ENCODE results near the gene ATP11A.

DNA sequence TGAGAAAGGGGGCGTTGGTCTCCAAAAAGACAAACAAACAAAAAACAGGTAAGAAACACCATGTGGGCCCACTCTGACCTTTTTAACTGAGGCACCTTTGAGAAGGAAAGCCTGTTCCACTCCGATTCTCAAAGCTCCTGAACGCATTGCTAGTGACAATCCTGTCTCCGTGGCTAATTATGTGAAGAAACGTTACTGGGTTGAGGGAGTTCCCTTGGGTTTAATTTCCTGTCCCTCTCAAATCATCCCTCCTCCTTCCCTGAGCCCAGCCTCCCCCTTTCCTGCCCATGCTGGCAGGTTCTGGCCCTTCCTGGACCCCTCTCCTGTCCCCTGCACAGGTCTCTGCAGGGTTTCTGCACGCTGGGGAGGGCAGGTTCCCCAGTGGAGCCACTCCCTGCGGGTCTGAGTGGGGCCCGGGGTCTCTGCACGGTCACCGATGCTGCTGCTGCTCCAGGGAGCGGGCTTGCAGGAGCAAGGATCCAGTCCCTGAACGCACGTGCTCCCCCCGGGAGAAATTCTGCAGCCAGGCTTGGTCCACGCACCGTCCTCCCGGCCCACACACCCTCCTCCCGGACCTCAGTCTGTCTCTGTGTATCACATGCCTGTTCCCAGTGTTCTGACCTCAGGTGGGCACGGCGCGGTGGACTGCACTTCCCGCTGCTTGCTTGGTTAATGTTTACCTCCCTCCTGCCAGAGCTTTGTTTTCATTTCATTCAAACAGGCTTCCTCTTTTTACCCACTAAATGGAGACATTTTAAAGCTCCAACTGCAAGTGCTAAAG is 202.8 kb downstream of the ATP11A start:
- TF ChIP-seq CTCF (conservative IDR thresholded peaks at IDR 0.05; ENCODE audit: low read depth in 2 of 2) (no peak), POLR2AphosphoS5 (IDR thresholded peaks at IDR 0.05; ENCODE audit: low read depth) (no peak), STAT1 (IDR thresholded peaks at IDR 0.05; ENCODE audit: unreplicated experiment) (no peak), EZH2 (IDR thresholded peaks at IDR 0.05; ENCODE audit: low read depth, unreplicated experiment) (no peak), CREB1 (CRISPR knock-in tag; IDR thresholded peaks at IDR 0.05; ENCODE audit: low read depth) (no peak), JUNB (IDR thresholded peaks at IDR 0.05; ENCODE audit: unreplicated experiment) (no peak), REST (IDR thresholded peaks at IDR 0.05; ENCODE audit: unreplicated experiment) (no peak), EZH2phosphoT487 (IDR thresholded peaks at IDR 0.05; ENCODE audit: unreplicated experiment) (no peak), NANOG (IDR thresholded peaks at IDR 0.05; ENCODE audit: borderline replicate concordance) (no peak)
- TF ChIP-seq, protein P1, sequence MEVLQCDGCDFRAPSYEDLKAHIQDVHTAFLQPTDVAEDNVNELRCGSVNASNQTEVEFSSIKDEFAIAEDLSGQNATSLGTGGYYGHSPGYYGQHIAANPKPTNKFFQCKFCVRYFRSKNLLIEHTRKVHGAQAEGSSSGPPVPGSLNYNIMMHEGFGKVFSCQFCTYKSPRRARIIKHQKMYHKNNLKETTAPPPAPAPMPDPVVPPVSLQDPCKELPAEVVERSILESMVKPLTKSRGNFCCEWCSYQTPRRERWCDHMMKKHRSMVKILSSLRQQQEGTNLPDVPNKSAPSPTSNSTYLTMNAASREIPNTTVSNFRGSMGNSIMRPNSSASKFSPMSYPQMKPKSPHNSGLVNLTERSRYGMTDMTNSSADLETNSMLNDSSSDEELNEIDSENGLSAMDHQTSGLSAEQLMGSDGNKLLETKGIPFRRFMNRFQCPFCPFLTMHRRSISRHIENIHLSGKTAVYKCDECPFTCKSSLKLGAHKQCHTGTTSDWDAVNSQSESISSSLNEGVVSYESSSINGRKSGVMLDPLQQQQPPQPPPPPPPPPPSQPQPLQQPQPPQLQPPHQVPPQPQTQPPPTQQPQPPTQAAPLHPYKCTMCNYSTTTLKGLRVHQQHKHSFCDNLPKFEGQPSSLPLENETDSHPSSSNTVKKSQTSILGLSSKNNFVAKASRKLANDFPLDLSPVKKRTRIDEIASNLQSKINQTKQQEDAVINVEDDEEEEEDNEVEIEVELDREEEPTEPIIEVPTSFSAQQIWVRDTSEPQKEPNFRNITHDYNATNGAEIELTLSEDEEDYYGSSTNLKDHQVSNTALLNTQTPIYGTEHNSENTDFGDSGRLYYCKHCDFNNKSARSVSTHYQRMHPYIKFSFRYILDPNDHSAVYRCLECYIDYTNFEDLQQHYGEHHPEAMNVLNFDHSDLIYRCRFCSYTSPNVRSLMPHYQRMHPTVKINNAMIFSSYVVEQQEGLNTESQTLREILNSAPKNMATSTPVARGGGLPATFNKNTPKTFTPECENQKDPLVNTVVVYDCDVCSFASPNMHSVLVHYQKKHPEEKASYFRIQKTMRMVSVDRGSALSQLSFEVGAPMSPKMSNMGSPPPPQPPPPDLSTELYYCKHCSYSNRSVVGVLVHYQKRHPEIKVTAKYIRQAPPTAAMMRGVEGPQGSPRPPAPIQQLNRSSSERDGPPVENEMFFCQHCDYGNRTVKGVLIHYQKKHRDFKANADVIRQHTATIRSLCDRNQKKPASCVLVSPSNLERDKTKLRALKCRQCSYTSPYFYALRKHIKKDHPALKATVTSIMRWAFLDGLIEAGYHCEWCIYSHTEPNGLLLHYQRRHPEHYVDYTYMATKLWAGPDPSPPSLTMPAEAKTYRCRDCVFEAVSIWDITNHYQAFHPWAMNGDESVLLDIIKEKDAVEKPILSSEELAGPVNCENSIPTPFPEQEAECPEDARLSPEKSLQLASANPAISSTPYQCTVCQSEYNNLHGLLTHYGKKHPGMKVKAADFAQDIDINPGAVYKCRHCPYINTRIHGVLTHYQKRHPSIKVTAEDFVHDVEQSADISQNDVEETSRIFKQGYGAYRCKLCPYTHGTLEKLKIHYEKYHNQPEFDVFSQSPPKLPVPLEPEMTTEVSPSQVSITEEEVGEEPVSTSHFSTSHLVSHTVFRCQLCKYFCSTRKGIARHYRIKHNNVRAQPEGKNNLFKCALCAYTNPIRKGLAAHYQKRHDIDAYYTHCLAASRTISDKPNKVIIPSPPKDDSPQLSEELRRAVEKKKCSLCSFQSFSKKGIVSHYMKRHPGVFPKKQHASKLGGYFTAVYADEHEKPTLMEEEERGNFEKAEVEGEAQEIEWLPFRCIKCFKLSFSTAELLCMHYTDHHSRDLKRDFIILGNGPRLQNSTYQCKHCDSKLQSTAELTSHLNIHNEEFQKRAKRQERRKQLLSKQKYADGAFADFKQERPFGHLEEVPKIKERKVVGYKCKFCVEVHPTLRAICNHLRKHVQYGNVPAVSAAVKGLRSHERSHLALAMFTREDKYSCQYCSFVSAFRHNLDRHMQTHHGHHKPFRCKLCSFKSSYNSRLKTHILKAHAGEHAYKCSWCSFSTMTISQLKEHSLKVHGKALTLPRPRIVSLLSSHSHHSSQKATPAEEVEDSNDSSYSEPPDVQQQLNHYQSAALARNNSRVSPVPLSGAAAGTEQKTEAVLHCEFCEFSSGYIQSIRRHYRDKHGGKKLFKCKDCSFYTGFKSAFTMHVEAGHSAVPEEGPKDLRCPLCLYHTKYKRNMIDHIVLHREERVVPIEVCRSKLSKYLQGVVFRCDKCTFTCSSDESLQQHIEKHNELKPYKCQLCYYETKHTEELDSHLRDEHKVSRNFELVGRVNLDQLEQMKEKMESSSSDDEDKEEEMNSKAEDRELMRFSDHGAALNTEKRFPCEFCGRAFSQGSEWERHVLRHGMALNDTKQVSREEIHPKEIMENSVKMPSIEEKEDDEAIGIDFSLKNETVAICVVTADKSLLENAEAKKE (CRISPR knock-in tag; IDR thresholded peaks at IDR 0.05): no peak

Data from GM23338 (cell line).